B cell (primary cell): ENCODE measurements around the gene SLC25A48. TPM values are rescaled to one million over a fixed set of nuclear protein-coding genes. Genes with fewer than 3 reads are reported as not detected.

ENCODE experiments used
- ATAC-seq: fragments of 200-7000 bp; cut with Tn5 transposase; one replicate; pipeline ENCODE4 v1.10.0; 2021; ENCODE audit warnings: low read depth, mild to moderate bottlenecking, moderate number of reproducible peaks, moderate library complexity
- CTCF ChIA-PET: fragments of 350-600 bp; sonication (Branson Sonifier 250); formaldehyde crosslinking; loops from one replicate; lab custom pipeline; 2021; ENCODE audit warnings: antibody characterized with exemption, inconsistent platforms; lab: Charles Lee
- POLR2A ChIA-PET: fragments of 350-600 bp; sonication (Branson Sonifier 250); formaldehyde crosslinking; loops from one replicate; lab custom pipeline; 2021; ENCODE audit warnings: antibody characterized with exemption; lab: Charles Lee
- DNase-seq: peaks from one replicate; pipeline ENCODE4 v3.0.0; 2013
- H2AFZ ChIP-seq: 2 replicates; pipeline ENCODE4 v1.6.1; 2012; ENCODE audit warnings: mild to moderate bottlenecking, low read depth, low read length; ENCODE audit not compliant: insufficient read depth, poor library complexity, severe bottlenecking
- H3K27ac ChIP-seq, 2 donors: 1 replicate in 1 of 2; 2 replicates in 1 of 2; pipeline ENCODE4 v1.5.1; 2012 to 2013; ENCODE audit warnings: low read length in 2 of 2, mild to moderate bottlenecking in 2 of 2, moderate library complexity in 1 of 2
- H3K27me3 ChIP-seq, 4 experiments: fragments of 200-600 bp in 1 of 4; sonication (generic) in 1 of 4; replicated peaks in 1 of 4; 1 replicate in 2 of 4; 2 replicates in 2 of 4; pipeline versions ENCODE4 v1.6.1 to v1.7.0; 2013 to 2016; ENCODE audit warnings: low read length in 3 of 4, mild to moderate bottlenecking in 2 of 4, mixed read lengths in 1 of 4, moderate library complexity in 1 of 4; ENCODE audit not compliant: insufficient read depth in 4 of 4, control insufficient read depth in 3 of 4; ENCODE audit errors: control extremely low read depth in 1 of 4
- H3K36me3 ChIP-seq, 2 experiments: replicated peaks in 1 of 2; 1 replicate in 1 of 2; 2 replicates in 1 of 2; pipeline versions ENCODE4 v1.6.1 to v1.7.1; 2013; ENCODE audit warnings: low read length in 1 of 2; ENCODE audit not compliant: insufficient read depth in 2 of 2, control insufficient read depth in 1 of 2; ENCODE audit errors: control extremely low read depth in 1 of 2, extremely low read depth in 1 of 2
- H3K4me1 ChIP-seq, 2 donors: fragments of 200-600 bp in 1 of 2; sonication (generic) in 1 of 2; 1 replicate in 1 of 2; 2 replicates in 1 of 2; pipeline versions ENCODE4 v1.5.1 to v1.6.1; 2013 to 2017; ENCODE audit warnings: low read length in 2 of 2; ENCODE audit not compliant: control insufficient read depth in 2 of 2, insufficient read depth in 2 of 2
- H3K4me2 ChIP-seq: replicated peaks from 2 replicates; pipeline ENCODE3; 2012; ENCODE audit warnings: mild to moderate bottlenecking, low read depth, low read length; ENCODE audit not compliant: poor library complexity, severe bottlenecking
- H3K4me3 ChIP-seq, 5 experiments: fragments of 200-600 bp in 1 of 5; sonication (generic) in 1 of 5; 1 replicate in 3 of 5; 2 replicates in 2 of 5; pipeline versions ENCODE4 v1.5.1 to v1.7.0; 2011 to 2016; ENCODE audit warnings: low read length in 4 of 5, mild to moderate bottlenecking in 4 of 5, low read depth in 2 of 5, control low read depth in 1 of 5, moderate library complexity in 1 of 5; ENCODE audit not compliant: insufficient read depth in 1 of 5; ENCODE audit errors: control extremely low read depth in 1 of 5, extremely low read depth in 1 of 5
- H3K79me2 ChIP-seq: fragments of 200-600 bp; sonication (generic); one replicate; pipeline ENCODE4 v1.6.0; 2016; ENCODE audit warnings: low read length; ENCODE audit not compliant: control insufficient read depth, insufficient read depth
- H3K9ac ChIP-seq: fragments of 200-600 bp; sonication (generic); 2 replicates; pipeline ENCODE4 v1.6.1; 2017; ENCODE audit warnings: mild to moderate bottlenecking, low read length, moderate library complexity
- H3K9me3 ChIP-seq, 3 donors: one replicate each; pipeline versions ENCODE4 v1.6.1 to v1.7.1; 2013; ENCODE audit warnings: low read length in 2 of 3; ENCODE audit not compliant: control insufficient read depth in 2 of 3, insufficient read depth in 1 of 3; ENCODE audit errors: control extremely low read depth in 1 of 3
- H4K20me1 ChIP-seq: 2 replicates; pipeline ENCODE4 v1.6.0; 2012; ENCODE audit warnings: mild to moderate bottlenecking, low read length; ENCODE audit not compliant: insufficient read depth, control insufficient read depth, poor library complexity, severe bottlenecking
- H3K27ac Mint-ChIP-seq: one replicate; pipeline ENCODE4 v1.8.0; 2021; ENCODE audit warnings: mixed read lengths
- H3K27me3 Mint-ChIP-seq: one replicate; pipeline ENCODE4 v1.8.0; 2021; ENCODE audit warnings: mixed read lengths
- H3K4me1 Mint-ChIP-seq: one replicate; pipeline ENCODE4 v1.8.0; 2021; ENCODE audit warnings: mixed read lengths
- H3K4me3 Mint-ChIP-seq: one replicate; pipeline ENCODE4 v1.8.0; 2021; ENCODE audit warnings: mixed read lengths
- H3K9me3 Mint-ChIP-seq: one replicate; pipeline ENCODE4 v1.8.0; 2022; ENCODE audit warnings: mixed read lengths; ENCODE audit not compliant: insufficient read depth
- EZH2 ChIP-seq: IDR thresholded peaks from 2 replicates; pipeline ENCODE4 v1.6.1; 2012; ENCODE audit warnings: borderline replicate concordance, low read depth, mild to moderate bottlenecking, moderate library complexity, low read length; ENCODE audit not compliant: insufficient read depth, poor library complexity, severe bottlenecking
- WGBS: methylation state at CpG from one replicate; pipeline ENCODE4 v1.1.5; 2013; ENCODE audit warnings: missing lambda C conversion rate; ENCODE audit not compliant: insufficient coverage; 5-methylcytosine and 5-hydroxymethylcytosine counted together
- intact Hi-C: fragments of 100-400 bp; cut with micrococcal nuclease; formaldehyde crosslinking; loops from one replicate; pipeline ENCODE4 v1.10.0; 2022
- polyA plus RNA-seq: library from polyadenylated mRNA; depleted of rRNA; stranded (reverse); fragments of >200 nt; gene quantifications from 2 replicates; pipeline ENCODE4 v1.2.3, GENCODE V29; 2012
- total RNA-seq, 2 donors: library from RNA; stranded (reverse); fragments of 120-200 nt in 1 of 2; gene quantifications; 1 replicate in 1 of 2; 2 replicates in 1 of 2; pipeline versions ENCODE4 v1.2.3 to v1.2.4, GENCODE V29; 2013 to 2022
- TF ChIP-seq, protein P1 (sequence below): fragments of 200-600 bp; IDR thresholded peaks from one replicate; pipeline ENCODE4 v1.8.0; 2022; ENCODE audit warnings: antibody characterized with exemption, mild to moderate bottlenecking

Gene SLC25A48
- total and polyA plus RNA-seq, 2 donors (not counting 1 experiment from before 2014, with no cell fraction given) = not detected

DNA sequence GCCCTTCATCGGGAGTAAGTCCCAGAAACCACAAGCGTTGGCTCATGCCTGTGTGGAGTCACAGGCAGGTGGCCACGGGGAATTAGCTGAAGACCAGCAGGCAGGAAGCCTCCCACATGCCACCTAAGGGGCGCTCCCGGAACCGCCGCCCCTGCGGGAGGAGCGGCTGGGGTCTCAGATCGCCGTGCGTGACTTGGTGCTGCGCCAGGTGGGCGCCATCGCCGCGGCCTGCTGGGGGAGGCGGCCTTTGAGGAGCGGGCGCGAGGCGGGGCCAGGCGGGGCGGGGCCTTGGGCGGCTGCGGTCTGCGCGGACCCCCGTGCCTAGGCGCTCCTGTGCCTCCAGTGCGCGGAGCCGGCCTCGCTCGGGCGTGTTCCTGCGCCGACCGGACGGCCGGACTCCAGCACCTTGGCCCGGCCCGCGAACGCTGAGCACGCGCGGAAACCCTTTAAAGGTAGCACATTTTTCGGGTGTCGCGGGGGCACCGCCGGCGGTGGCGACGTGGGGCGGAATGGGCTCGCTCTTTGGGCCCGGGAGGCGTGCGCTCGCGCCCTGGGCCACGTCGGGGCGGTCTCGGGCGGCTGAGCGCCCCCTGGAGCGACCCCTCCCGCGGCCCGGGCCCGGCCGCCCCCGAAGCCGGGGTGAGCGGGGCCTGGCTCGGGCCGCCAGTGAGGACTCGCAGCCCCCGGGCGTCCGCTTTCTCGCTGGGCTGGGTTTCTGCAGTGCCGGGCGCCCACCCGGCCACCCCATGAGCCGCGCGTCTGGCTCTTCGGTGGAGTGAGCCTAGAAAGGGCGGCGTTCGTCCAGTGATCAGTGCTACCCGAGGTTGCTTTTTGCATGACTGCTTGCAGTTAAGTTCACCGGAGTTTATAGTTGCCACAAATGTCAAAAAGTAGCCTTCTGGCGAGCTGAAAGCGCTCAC lies 95.8 kb downstream of the SLC25A48 start:
- no peak overlapping the region for H3K27ac ChIP-seq
- ATAC-seq (no peak), DNase-seq (no peak)
- no peak overlapping the region for H3K9ac ChIP-seq
- ChIA-PET CTCF (no interaction called here), POLR2A (no interaction called here)
- H3K36me3 ChIP-seq = no peaks in the 10 kb centered on the region
- H4K20me1 ChIP-seq = no peaks in the 10 kb centered on the region
- H3K4me2 ChIP-seq = no peak overlapping the region
- TF ChIP-seq EZH2 = no peak
- TF ChIP-seq, protein P1, sequence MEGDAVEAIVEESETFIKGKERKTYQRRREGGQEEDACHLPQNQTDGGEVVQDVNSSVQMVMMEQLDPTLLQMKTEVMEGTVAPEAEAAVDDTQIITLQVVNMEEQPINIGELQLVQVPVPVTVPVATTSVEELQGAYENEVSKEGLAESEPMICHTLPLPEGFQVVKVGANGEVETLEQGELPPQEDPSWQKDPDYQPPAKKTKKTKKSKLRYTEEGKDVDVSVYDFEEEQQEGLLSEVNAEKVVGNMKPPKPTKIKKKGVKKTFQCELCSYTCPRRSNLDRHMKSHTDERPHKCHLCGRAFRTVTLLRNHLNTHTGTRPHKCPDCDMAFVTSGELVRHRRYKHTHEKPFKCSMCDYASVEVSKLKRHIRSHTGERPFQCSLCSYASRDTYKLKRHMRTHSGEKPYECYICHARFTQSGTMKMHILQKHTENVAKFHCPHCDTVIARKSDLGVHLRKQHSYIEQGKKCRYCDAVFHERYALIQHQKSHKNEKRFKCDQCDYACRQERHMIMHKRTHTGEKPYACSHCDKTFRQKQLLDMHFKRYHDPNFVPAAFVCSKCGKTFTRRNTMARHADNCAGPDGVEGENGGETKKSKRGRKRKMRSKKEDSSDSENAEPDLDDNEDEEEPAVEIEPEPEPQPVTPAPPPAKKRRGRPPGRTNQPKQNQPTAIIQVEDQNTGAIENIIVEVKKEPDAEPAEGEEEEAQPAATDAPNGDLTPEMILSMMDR = no peak
- no peaks in the 10 kb centered on the region for H3K9me3 ChIP-seq
- H3K4me3 ChIP-seq = no peak overlapping the region
- H3K27me3 Mint-ChIP-seq = peaks cover 47% of the 10 kb centered on the region
- H2AFZ ChIP-seq = no peak overlapping the region
- H3K4me3 Mint-ChIP-seq = peak overlapping the region; percentile 15
- intact Hi-C loops = no loop called here
- 7% methylated on average over 99 of the region's 99 CpGs for WGBS
- peaks cover 0 to 4% of the 10 kb centered on the region in 2 donors for H3K4me1 ChIP-seq
- no peaks in the 10 kb centered on the region for H3K79me2 ChIP-seq
- peaks cover 0 to 13% (median 6%) of the 10 kb centered on the region in 4 experiments for H3K27me3 ChIP-seq
- peaks cover 6% of the 10 kb centered on the region for H3K4me1 Mint-ChIP-seq
- no peak overlapping the region for H3K27ac Mint-ChIP-seq
- no peaks in the 10 kb centered on the region for H3K9me3 Mint-ChIP-seq

DNA sequence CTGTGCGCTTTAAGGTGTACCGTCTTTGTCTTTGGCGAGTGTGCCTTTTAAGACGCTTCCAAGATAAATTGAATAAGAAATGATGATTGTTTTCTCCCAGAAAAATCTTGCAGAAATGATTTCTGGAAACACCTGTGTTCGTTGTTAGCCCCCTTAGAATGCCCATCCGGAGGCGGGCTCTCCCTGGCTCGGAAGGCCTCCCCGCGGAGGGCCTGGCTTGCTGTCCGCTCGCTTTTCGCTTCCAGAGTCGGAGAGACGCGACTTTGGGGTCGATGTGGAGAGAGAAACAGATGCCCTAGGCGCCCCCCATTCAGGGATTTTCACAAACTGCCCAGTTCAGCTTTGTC lies 96.5 kb downstream of the SLC25A48 start:
- 27% methylated on average over 15 of the region's 18 CpGs for WGBS
- no peak overlapping the region for H3K27ac Mint-ChIP-seq
- Histone ChIP-seq H3K27me3 (peaks cover 0 to 13% (median 6%) of the 10 kb centered on the region in 4 experiments), H3K9me3 (no peaks in the 10 kb centered on the region), H3K79me2 (no peaks in the 10 kb centered on the region), H3K4me1 (peaks cover 0 to 4% of the 10 kb centered on the region in 2 donors), H3K4me3 (no peak overlapping the region), H4K20me1 (no peaks in the 10 kb centered on the region), H3K9ac (no peak overlapping the region), H2AFZ (no peak overlapping the region), H3K36me3 (no peaks in the 10 kb centered on the region), H3K4me2 (no peak overlapping the region), H3K27ac (no peak overlapping the region)
- peaks cover 49% of the 10 kb centered on the region for H3K27me3 Mint-ChIP-seq
- intact Hi-C loops = no loop called here
- DNase-seq = no peak
- ATAC-seq = no peak
- no peaks in the 10 kb centered on the region for H3K9me3 Mint-ChIP-seq
- ChIA-PET CTCF (no interaction called here), POLR2A (no interaction called here)
- TF ChIP-seq, protein P1 = no peak
- TF ChIP-seq EZH2 = no peak
- H3K4me3 Mint-ChIP-seq = peak overlapping the region; percentile 15
- H3K4me1 Mint-ChIP-seq = peaks cover 6% of the 10 kb centered on the region
